BLaER1 treated with 17β-estradiol and CSF1 and Interleukin-3, amounts not matched to agents 10 nM and 100 nM (cell line): ENCODE results near the gene COPE.
"Not testable (repeated sequence)": the region's sequence is repeated elsewhere in the genome, so short reads cannot be mapped to it uniquely, and the experiment has no call there.

Experiments used
- H3K27ac ChIP-seq, 11 experiments: shearing (Covaris generic); formaldehyde crosslinking; 2 replicates each; pipeline ENCODE4 v1.8.1; 2022
- H3K27me3 ChIP-seq, 11 experiments: shearing (Covaris generic); formaldehyde crosslinking; 2 replicates each; pipeline ENCODE4 v1.8.1; 2022
- H3K36me3 ChIP-seq, 11 experiments: shearing (Covaris generic); formaldehyde crosslinking; 2 replicates each; pipeline ENCODE4 v1.8.1; 2022
- H3K4me1 ChIP-seq, 10 experiments: shearing (Covaris generic); formaldehyde crosslinking; 2 replicates each; pipeline ENCODE4 v1.8.1; 2022
- H3K4me2 ChIP-seq, 11 experiments: shearing (Covaris generic); formaldehyde crosslinking; 2 replicates each; pipeline ENCODE4 v1.8.1; 2022
- H3K4me3 ChIP-seq, 10 experiments: shearing (Covaris generic); formaldehyde crosslinking; 2 replicates each; pipeline ENCODE4 v1.8.1; 2022
- H3K9ac ChIP-seq, 11 experiments: shearing (Covaris generic); formaldehyde crosslinking; 2 replicates each; pipeline ENCODE4 v1.8.1; 2022
- H3K9me3 ChIP-seq, 11 experiments: shearing (Covaris generic); formaldehyde crosslinking; replicated peaks in 1 of 11; 2 replicates each; pipeline ENCODE4 v1.8.1; 2022
- H4K20me1 ChIP-seq, 11 experiments: shearing (Covaris generic); formaldehyde crosslinking; 2 replicates each; pipeline ENCODE4 v1.8.1; 2022
- Cebpa-rat ChIP-seq, 11 experiments: shearing (Covaris generic); IDR thresholded peaks; 2 replicates each; pipeline ENCODE4 v1.8.1; 2022

Gene COPE

GRCh38 chr19:18908917-18909619 is 10.1 kb downstream of the COPE start:
- Histone ChIP-seq H3K4me1 (peaks cover 0 to 26% (median 8%) of the 10 kb centered on the region in 10 experiments; a peak in 12 of 20 replicates), H3K9ac (no peak overlapping the region), H3K4me2 (no peak overlapping the region), H3K36me3 (peaks cover 83 to 97% (median 94%) of the 10 kb centered on the region in 11 experiments), H4K20me1 (peaks cover 24 to 98% (median 70%) of the 10 kb centered on the region in 11 experiments), H3K27ac (0 out of 22 replicates have a peak overlapping the region, but pooled peaks of 1 of the 11 experiments have one; percentile 22), H3K9me3 (peaks cover 0 to 9% (median 0%) of the 10 kb centered on the region in 11 experiments; a peak in 2 of 22 replicates), H3K27me3 (no peaks in the 10 kb centered on the region), H3K4me3 (no peak overlapping the region)
- no peak for TF ChIP-seq Cebpa-rat (IDR thresholded peaks at IDR 0.05)

GRCh38 chr19:18906605-18907519 is 12.3 kb downstream of the COPE start:
- no peak overlapping the region for H3K27ac ChIP-seq
- TF ChIP-seq Cebpa-rat (IDR thresholded peaks at IDR 0.05), result no peak
- peak overlapping the region in 2 of 11 experiments; percentile 6 to 13; a peak in 2 of 22 replicates for H3K9ac ChIP-seq
- H3K9me3 ChIP-seq, result peaks cover 0 to under 1% (median 0%) of the 10 kb centered on the region in 11 experiments; a peak in 2 of 22 replicates
- H3K4me1 ChIP-seq, result peaks cover 0 to 23% (median 15%) of the 10 kb centered on the region in 10 experiments; a peak in 11 of 20 replicates
- no peaks in the 10 kb centered on the region for H3K27me3 ChIP-seq
- no peak overlapping the region for H3K4me3 ChIP-seq
- no peak overlapping the region for H3K4me2 ChIP-seq
- peaks cover 64 to 93% (median 86%) of the 10 kb centered on the region in 11 experiments for H3K36me3 ChIP-seq
- H4K20me1 ChIP-seq, result peaks cover 10 to 92% (median 62%) of the 10 kb centered on the region in 11 experiments; a peak in 21 of 22 replicates

- H4K20me1 ChIP-seq, result peaks cover 8 to 92% (median 62%) of the 10 kb centered on the region in 11 experiments; a peak in 20 of 22 replicates
Observed at GRCh38 chr19:18905513-18906236, 13.5 kb downstream of the COPE start.

GRCh38 chr19:18905058-18905456 is 14.1 kb downstream of the COPE start:
- TF ChIP-seq Cebpa-rat (IDR thresholded peaks at IDR 0.05), result no peak
- peaks cover 66 to 97% (median 88%) of the 10 kb centered on the region in 11 experiments for H3K36me3 ChIP-seq

More at GRCh38 chr19:18905513-18906236, 13.5 kb downstream of the COPE start:
- Histone ChIP-seq H3K9ac (peak overlapping the region in 1 of 11 experiments; percentile 6; a peak in 1 of 22 replicates), H3K4me3 (no peak overlapping the region), H3K27ac (no peak overlapping the region), H3K4me1 (peaks cover 0 to 16% (median 8%) of the 10 kb centered on the region in 10 experiments; a peak in 11 of 20 replicates), H3K9me3 (no peaks in the 10 kb centered on the region), H3K4me2 (no peak overlapping the region), H3K27me3 (no peaks in the 10 kb centered on the region), H3K36me3 (peaks cover 66 to 97% (median 88%) of the 10 kb centered on the region in 11 experiments)
- TF ChIP-seq Cebpa-rat (IDR thresholded peaks at IDR 0.05), result no peak

GRCh38 chr19:18904334-18905057 is 14.7 kb downstream of the COPE start:
- Histone ChIP-seq H3K9ac (no peak overlapping the region; a peak in 1 of 22 replicates), H3K4me3 (no peak overlapping the region), H3K4me1 (peaks cover 0 to 15% (median 8%) of the 10 kb centered on the region in 10 experiments; a peak in 11 of 20 replicates), H3K27ac (no peak overlapping the region), H3K27me3 (no peaks in the 10 kb centered on the region), H3K9me3 (no peaks in the 10 kb centered on the region), H4K20me1 (peaks cover 6 to 92% (median 60%) of the 10 kb centered on the region in 11 experiments; a peak in 19 of 22 replicates), H3K4me2 (no peak overlapping the region), H3K36me3 (peaks cover 66 to 97% (median 88%) of the 10 kb centered on the region in 11 experiments)
- TF ChIP-seq Cebpa-rat (IDR thresholded peaks at IDR 0.05), result no peak

More at GRCh38 chr19:18905058-18905456, 14.1 kb downstream of the COPE start:
- H3K4me3 ChIP-seq, result no peak overlapping the region
- H3K4me1 ChIP-seq, result peaks cover 0 to 15% (median 8%) of the 10 kb centered on the region in 10 experiments; a peak in 11 of 20 replicates
- H3K4me2 ChIP-seq, result no peak overlapping the region
- H3K27me3 ChIP-seq, result no peaks in the 10 kb centered on the region
- no peaks in the 10 kb centered on the region for H3K9me3 ChIP-seq
- no peak overlapping the region for H3K27ac ChIP-seq
- H3K9ac ChIP-seq, result no peak overlapping the region
- H4K20me1 ChIP-seq, result peaks cover 6 to 92% (median 63%) of the 10 kb centered on the region in 11 experiments; a peak in 19 of 22 replicates

- Histone ChIP-seq H3K36me3 (peaks cover 66 to 97% (median 87%) of the 10 kb centered on the region in 11 experiments), H3K4me2 (peak overlapping the region in 6 of 11 experiments; percentile 12 to 38 (median 34); a peak in 3 of 22 replicates), H3K9ac (0 out of 22 replicates have a peak overlapping the region, but pooled peaks of 1 of the 11 experiments have one; percentile 17), H3K9me3 (no peaks in the 10 kb centered on the region), H3K27ac (no peak overlapping the region), H4K20me1 (peaks cover 6 to 92% (median 61%) of the 10 kb centered on the region in 11 experiments; a peak in 17 of 22 replicates), H3K4me1 (peaks cover 0 to 15% (median 8%) of the 10 kb centered on the region in 10 experiments; a peak in 11 of 20 replicates), H3K27me3 (peaks cover 0 to 2% (median 0%) of the 10 kb centered on the region in 11 experiments; a peak in 3 of 22 replicates), H3K4me3 (no peak overlapping the region)
- TF ChIP-seq Cebpa-rat (IDR thresholded peaks at IDR 0.05), result no peak
Observed at GRCh38 chr19:18903156-18904037, 15.8 kb downstream of the COPE start.

GRCh38 chr19:18902519-18902918 is 16.7 kb downstream of the COPE start:
- peaks cover 2 to 11% (median 7%) of the 10 kb centered on the region in 11 experiments for H3K27me3 ChIP-seq
- not testable (repeated sequence) for H3K9ac ChIP-seq, H3K9me3 ChIP-seq, H3K27ac ChIP-seq, H3K4me3 ChIP-seq
- peaks cover 0 to 15% (median 8%) of the 10 kb centered on the region in 10 experiments; a peak in 11 of 20 replicates for H3K4me1 ChIP-seq
- H4K20me1 ChIP-seq, result peaks cover 7 to 92% (median 62%) of the 10 kb centered on the region in 11 experiments; a peak in 17 of 22 replicates
- H3K4me2 ChIP-seq, result peak overlapping the region in 5 of 11 experiments; percentile 12 to 38 (median 37); a peak in 3 of 22 replicates
- peaks cover 61 to 90% (median 80%) of the 10 kb centered on the region in 11 experiments for H3K36me3 ChIP-seq
